Measurements from ENCODE around the gene AOAH. TPM values are rescaled to one million over a fixed set of nuclear protein-coding genes. Genes with fewer than 3 reads are reported as not detected.

Gene AOAH
- total RNA-seq, 1 donor from 2014 or later: not detected

DNA sequence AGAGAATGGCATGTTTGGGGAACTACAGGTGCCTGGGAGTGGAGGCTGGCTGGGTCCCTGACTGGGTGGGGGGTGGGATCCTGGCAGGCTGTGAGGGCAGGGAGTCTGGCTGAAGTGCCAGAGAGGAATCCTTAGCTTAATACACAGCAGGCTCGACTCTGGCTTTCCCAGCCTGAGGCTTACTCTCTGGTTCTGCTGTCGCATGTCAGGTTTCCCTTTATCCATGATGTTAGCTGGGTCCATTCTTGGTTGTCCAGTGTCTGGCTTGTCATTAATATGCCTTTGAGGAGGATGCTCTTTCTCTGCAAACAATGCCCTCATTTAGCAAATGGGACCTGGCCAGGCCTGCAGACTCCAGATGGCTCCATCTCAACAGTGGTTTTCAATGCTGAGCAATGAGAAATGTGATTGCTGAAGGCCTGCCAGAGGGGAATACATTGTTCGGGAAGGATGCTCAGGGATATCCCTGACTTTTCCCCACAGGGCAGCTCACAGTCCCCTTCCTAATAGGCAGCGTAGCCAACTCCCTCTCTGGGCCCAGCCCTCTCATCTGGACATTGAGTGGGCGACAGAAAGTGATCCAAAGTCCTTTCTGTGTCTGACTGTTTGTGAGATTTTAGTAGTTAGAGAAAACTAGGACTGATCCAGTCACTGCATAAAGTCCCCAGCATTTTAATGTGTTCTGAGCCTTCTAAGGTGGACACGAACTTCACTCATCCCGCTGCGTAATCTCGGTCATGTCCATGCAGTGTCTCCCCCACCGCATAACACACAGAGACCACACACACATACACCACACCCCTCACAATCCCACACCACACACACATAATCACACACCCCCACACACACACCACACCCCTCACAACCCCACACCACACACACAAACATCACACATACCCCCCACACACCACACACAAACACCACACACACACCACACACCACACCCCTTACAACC is 209.7 kb downstream of the AOAH start:
- no peaks in the 10 kb centered on the region for H3K36me3 Mint-ChIP-seq (ENCODE audit: low read depth)
- no peaks in the 10 kb centered on the region for H3K27me3 Mint-ChIP-seq (ENCODE audit: low read depth)
- H3K4me3 Mint-ChIP-seq: no peak overlapping the region
- no peak for DNase-seq (ENCODE audit: low read depth, low spot score)
- TF ChIP-seq, protein P1, sequence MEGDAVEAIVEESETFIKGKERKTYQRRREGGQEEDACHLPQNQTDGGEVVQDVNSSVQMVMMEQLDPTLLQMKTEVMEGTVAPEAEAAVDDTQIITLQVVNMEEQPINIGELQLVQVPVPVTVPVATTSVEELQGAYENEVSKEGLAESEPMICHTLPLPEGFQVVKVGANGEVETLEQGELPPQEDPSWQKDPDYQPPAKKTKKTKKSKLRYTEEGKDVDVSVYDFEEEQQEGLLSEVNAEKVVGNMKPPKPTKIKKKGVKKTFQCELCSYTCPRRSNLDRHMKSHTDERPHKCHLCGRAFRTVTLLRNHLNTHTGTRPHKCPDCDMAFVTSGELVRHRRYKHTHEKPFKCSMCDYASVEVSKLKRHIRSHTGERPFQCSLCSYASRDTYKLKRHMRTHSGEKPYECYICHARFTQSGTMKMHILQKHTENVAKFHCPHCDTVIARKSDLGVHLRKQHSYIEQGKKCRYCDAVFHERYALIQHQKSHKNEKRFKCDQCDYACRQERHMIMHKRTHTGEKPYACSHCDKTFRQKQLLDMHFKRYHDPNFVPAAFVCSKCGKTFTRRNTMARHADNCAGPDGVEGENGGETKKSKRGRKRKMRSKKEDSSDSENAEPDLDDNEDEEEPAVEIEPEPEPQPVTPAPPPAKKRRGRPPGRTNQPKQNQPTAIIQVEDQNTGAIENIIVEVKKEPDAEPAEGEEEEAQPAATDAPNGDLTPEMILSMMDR (conservative IDR thresholded peaks at IDR 0.05): no peak
- H3K27ac Mint-ChIP-seq (ENCODE audit: unreplicated experiment): peak overlapping the region; percentile 83
- H3K4me1 Mint-ChIP-seq: peaks cover 10% of the 10 kb centered on the region
- H3K9me3 Mint-ChIP-seq: peaks cover 2% of the 10 kb centered on the region

DNA sequence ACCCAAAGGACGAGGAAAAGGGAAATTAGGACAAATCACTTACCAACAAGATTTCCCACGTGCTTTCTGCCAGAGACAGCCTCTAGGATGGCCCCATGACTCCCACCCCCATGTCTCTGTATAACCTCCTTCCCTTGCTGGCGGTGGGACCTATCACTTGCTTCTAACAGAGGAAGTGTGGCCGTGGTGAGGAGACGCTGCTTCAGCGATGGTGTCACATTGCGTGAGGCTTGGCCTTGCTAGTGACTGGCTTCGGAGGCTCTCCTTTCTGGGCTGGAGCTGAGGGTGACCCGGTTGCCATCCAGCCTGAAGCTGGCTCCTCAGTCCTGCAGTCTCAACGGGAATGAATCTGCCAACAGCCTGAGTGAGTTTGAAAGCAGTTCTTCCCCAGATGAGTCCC is 210.9 kb downstream of the AOAH start:
- Mint-ChIP-seq H3K27me3 (ENCODE audit: low read depth) (no peaks in the 10 kb centered on the region), H3K9me3 (peaks cover 2% of the 10 kb centered on the region), H3K36me3 (ENCODE audit: low read depth) (no peaks in the 10 kb centered on the region), H3K4me1 (peaks cover 10% of the 10 kb centered on the region), H3K4me3 (no peak overlapping the region), H3K27ac (ENCODE audit: unreplicated experiment) (no peak overlapping the region)
- TF ChIP-seq, protein P1 (conservative IDR thresholded peaks at IDR 0.05): no peak
- no peak for DNase-seq (ENCODE audit: low read depth, low spot score)

DNA sequence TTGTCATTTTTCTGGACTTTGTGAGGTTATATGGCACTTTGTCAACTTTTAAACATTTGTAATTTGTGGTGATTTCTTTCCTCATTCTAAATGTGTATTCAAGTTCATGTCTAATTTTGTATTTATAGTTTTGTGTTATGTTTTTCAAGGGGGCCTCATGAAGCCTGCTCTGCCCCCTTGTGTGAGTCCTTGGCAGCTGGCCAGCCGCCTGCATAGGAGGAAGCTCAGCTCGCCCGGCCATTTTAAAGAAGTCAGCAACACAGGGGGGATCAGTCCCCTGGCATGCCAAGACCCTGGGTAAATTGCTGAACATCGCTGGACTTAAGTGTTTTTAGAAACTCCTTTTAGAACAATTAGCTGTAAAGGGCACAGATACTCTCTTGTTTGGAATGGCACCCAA is 211.7 kb downstream of the AOAH start:
- H3K27ac Mint-ChIP-seq (ENCODE audit: unreplicated experiment): no peak overlapping the region
- peaks cover 2% of the 10 kb centered on the region for H3K9me3 Mint-ChIP-seq
- peaks cover 10% of the 10 kb centered on the region for H3K4me1 Mint-ChIP-seq
- TF ChIP-seq, protein P1 (conservative IDR thresholded peaks at IDR 0.05): no peak
- H3K27me3 Mint-ChIP-seq (ENCODE audit: low read depth): no peaks in the 10 kb centered on the region
- DNase-seq (ENCODE audit: low read depth, low spot score): no peak
- H3K36me3 Mint-ChIP-seq (ENCODE audit: low read depth): no peaks in the 10 kb centered on the region
- no peak overlapping the region for H3K4me3 Mint-ChIP-seq

DNA sequence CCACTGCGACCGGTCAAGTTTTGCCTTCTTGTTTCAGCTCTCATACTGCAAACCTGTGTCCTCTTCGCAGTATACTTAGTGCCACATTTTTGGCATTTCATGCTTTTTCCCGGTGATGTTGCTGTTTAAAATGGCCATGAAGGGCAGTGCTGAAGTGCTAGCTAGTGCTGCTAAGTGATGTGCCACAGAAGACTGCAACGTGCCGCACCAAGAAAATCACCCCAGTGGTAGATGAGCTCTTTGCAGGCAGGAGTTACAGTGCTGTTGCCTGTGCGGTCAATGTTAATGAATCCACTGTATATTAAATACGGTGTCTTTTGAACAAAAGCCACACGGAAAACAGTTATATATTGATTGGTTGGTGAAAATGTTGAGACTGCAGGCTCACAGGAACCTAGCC is 214.3 kb downstream of the AOAH start:
- no peak overlapping the region for H3K4me3 Mint-ChIP-seq
- TF ChIP-seq, protein P1 (conservative IDR thresholded peaks at IDR 0.05): no peak
- no peaks in the 10 kb centered on the region for H3K27me3 Mint-ChIP-seq (ENCODE audit: low read depth)
- H3K27ac Mint-ChIP-seq (ENCODE audit: unreplicated experiment): no peak overlapping the region
- H3K9me3 Mint-ChIP-seq: no peaks in the 10 kb centered on the region
- no peaks in the 10 kb centered on the region for H3K4me1 Mint-ChIP-seq
- DNase-seq (ENCODE audit: low read depth, low spot score): no peak
- no peaks in the 10 kb centered on the region for H3K36me3 Mint-ChIP-seq (ENCODE audit: low read depth)

DNA sequence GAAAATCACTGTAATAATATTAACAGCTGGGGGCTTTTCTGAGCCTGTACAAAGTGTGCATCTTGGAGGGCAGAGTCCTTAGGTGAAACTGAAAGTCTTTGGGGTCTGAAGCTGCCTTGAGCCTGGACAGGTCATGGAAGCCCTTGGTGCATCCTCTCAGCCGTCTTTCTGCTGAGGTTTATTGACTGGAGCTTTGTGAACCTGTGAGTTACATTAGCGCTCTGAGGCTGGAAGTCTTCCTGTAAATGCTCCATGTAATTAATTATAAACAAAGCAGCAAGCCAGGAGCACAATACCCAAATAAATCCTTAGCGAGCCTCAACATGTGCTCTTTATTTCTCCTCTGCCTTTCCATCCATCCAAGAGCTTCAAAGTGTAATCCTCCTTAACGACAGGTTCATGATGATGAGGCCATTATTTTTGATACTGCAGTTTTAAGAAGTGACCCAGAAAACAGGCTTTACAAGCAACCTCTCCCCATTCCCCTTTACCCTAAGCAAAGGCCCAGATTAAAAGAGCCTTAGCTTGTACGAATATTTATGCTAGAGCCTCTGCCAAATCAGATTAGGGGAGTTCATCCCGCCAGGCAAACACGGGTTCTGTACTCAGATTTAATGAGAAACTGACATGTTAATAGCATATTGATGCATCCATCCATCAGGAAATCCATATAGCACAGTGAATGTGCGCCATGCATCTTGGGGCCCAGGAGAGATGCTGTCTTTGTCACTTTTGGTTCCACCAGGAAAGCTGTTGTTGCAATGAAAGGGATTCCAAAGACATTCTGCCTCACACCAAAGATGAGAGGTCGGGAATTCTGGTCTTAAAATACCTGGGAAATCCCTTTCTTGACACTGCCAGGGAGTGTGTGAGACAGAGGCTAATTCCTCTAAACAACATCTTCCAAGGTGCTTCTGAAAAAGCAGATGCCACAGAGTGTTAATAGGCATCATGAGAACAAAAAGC is 216.5 kb downstream of the AOAH start:
- TF ChIP-seq, protein P1 (conservative IDR thresholded peaks at IDR 0.05): no peak
- H3K4me1 Mint-ChIP-seq: no peaks in the 10 kb centered on the region
- no peak overlapping the region for H3K27ac Mint-ChIP-seq (ENCODE audit: unreplicated experiment)
- DNase-seq (ENCODE audit: low read depth, low spot score): no peak
- H3K9me3 Mint-ChIP-seq: peaks cover 2% of the 10 kb centered on the region
- H3K36me3 Mint-ChIP-seq (ENCODE audit: low read depth): no peaks in the 10 kb centered on the region
- no peak overlapping the region for H3K4me3 Mint-ChIP-seq
- H3K27me3 Mint-ChIP-seq (ENCODE audit: low read depth): no peaks in the 10 kb centered on the region
